ENCODE data around the gene OXT. TPM values are rescaled to one million over a fixed set of nuclear protein-coding genes. Genes with fewer than 3 reads are reported as not detected.

The OXT gene
- total RNA-seq, 1 donor from 2014 or later = not detected

DNA sequence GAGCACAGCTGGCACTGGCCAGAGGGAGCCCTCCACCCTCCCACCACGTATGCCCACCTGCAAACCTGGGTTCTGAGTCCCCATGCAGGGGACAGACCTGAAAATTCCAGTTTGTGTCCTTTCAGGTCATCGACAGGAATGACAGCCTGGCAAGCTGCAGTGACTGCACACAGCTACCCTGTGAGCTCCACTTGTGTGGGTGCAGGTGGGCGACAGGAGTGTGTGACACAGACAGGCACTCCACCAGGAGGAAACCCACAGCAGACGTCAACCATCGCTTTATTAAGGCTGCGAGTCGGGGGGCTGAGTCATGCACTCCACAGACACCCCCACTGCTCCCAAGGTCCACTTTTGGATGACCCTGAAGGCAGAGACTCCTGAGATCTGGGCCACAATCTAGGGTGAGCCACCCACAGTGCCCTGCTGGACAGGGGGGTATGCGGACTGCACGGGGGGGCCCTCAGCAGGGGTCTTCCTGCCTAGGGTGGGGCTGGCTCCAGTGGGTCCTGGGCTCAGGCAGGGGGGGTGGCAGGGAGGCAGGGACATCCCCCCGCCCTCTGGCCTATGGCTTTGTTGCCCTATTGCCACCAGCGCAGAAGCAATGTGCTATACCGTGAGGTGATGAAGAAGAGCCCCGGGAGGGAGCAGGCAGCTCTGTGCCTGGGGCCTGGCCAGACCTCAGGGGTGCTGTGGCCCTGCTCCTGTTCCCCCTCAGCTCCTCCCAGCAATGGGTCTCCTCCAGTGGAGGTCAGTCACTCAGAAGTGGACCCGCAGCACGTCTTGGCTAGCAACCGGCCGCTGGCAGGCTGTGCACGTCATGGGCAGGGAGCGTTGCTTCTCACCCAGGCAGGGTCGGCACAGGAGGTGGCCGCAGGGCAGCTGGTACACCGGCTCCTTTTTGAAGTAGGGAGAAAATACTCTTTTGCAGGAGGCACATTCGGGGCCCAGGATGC lies 38.2 kb downstream of the OXT start:
- no peak for DNase-seq (ENCODE audit: low read depth)

- DNase-seq (ENCODE audit: low read depth) = no peak
These were observed 40.1 kb downstream of the OXT start for GRCh38 chr20:3111507-3111906.

GRCh38 chr20:3111995-3112394 lies 40.6 kb downstream of the OXT start:
- DNase-seq (ENCODE audit: low read depth) = no peak

- peak; percentile 60 for DNase-seq (ENCODE audit: low read depth)
These were observed 44.0 kb downstream of the OXT start for GRCh38 chr20:3115190-3116107.

GRCh38 chr20:3116341-3116740 lies 44.9 kb downstream of the OXT start:
- no peak for DNase-seq (ENCODE audit: low read depth)

DNA sequence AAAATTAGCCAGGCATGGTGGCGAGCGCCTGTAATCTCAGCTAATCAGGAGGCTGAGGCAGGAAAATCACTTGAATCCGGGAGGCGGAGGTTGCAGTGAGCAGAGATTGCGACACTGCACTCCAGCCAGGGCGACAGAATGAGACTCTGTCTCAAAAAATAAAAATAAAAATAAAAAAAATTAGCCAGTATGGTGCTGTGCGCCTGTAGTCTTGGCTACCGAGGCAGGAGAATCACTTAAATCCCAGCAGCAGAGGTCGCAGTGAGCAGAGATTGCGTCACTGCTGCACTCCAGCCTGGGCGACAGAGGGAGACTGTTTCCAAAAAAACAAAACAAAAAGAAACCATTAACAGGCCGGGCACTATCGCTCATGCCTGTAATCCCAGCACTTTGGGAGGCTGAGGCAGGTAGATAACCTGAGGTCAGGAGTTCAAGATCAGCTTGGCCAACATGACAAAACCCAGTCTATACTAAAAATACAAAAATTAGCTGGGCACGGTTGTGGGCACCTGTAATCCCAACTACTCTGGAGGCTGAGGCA lies 46.5 kb downstream of the OXT start:
- peak; percentile 59 for DNase-seq (ENCODE audit: low read depth)

- no peak for DNase-seq (ENCODE audit: low read depth)
These were observed 47.6 kb downstream of the OXT start for GRCh38 chr20:3119044-3119443.

GRCh38 chr20:3121271-3121911 lies 50.0 kb downstream of the OXT start:
- no peak for DNase-seq (ENCODE audit: low read depth)

Other genes starting within 250 kb of the OXT start
- gene PCED1A, start 231.0 kb upstream of the OXT start, total RNA-seq = 16.3 and 31.4 TPM in 2 replicates
- 30.1 and 31.3 TPM in 2 replicates for gene VPS16, start 230.9 kb upstream of the OXT start, total RNA-seq
- gene PTPRA, start 198.1 kb upstream of the OXT start, total RNA-seq = 22.0 and 30.4 TPM in 2 replicates
- gene GNRH2, start 28.0 kb upstream of the OXT start, total RNA-seq = not detected in 2 replicates
- 51.2 and 56.8 TPM in 2 replicates for gene MRPS26, start 25.6 kb upstream of the OXT start, total RNA-seq
- gene AVP, start 13.1 kb downstream of the OXT start, total RNA-seq = not detected in 2 replicates
- gene FASTKD5, start 88.2 kb downstream of the OXT start, total RNA-seq = 24.6 and 26.5 TPM in 2 replicates
- gene UBOX5, start 88.2 kb downstream of the OXT start, total RNA-seq = 5.2 and 6.1 TPM in 2 replicates
- gene LZTS3, start 101.9 kb downstream of the OXT start, total RNA-seq = 5.8 and 8.5 TPM in 2 replicates
- gene DDRGK1, start 133.1 kb downstream of the OXT start, total RNA-seq = 55.0 and 58.7 TPM in 2 replicates
- gene ITPA, start 137.9 kb downstream of the OXT start, total RNA-seq = 52.9 and 53.0 TPM in 2 replicates
- gene SLC4A11, start 167.6 kb downstream of the OXT start, total RNA-seq = 10.3 and 12.2 TPM in 2 replicates

All from myocyte (in vitro differentiated cells).